ENCODE results near the gene NFX1. TPM values are rescaled to one million over a fixed set of nuclear protein-coding genes. Genes with fewer than 3 reads are reported as not detected.

Gene NFX1
- total and polyA plus RNA-seq, 9 of the 15 experiments (the other 6 are each of a cell fraction or from before 2014, with no cell fraction given) = 8.8 to 38.9 (median 26.8) TPM

DNA sequence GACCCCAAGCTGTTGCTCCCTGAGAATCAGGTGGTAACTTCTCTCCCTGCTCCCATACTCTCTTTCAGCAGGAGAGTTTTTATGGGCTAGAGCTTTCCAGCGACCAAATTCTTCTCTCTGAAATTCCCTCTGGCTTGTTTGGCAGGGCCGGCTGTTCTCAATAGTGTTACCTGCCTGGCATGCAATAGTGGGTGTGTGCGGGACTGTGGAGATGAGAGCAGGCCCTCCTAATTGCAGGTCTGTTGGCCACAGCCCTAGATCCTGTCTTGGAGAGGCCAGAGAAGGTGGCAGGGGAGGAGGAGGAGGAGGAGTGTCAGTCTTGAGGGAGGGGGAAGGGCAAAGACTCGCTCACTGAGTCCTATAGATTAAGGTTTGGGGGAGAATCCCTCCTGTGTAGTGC is 82.6 kb downstream of the NFX1 start (continued):
- TF ChIP-seq TAF15 (IDR thresholded peaks at IDR 0.05; ENCODE audit: low read depth, low read length) (no peak), SIRT6 (IDR thresholded peaks at IDR 0.05; ENCODE audit: low read depth, low read length) (no peak), U2AF1 (optimal IDR thresholded peaks at IDR 0.05; ENCODE audit: low read depth, low read length) (no peak)

DNA sequence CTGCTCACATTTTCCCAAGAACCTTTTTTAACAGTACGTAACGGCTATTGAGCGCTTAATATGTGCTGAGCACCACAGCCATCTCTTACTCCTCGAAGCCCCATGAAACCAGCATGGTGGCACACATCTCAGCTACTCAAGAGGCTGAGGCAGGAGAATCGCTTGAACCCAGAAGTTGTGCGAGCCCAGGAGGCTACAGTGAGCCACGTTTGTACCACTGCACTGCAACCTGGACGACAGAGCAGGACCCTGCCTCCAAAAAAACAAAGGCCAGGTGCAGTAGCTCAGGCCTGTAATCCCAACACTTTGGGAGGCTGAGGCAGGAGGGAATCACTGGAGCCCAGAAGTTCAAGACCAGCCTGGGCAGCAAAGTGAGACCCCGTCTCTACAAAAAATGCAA is 83.9 kb downstream of the NFX1 start:
- no peak overlapping the region for H3K4me3 ChIP-seq
- no peak for DNase-seq (ENCODE audit: extremely low read depth in 1 of 4, low spot score in 3 of 4)
- 38% methylated on average over 4 of the region's 9 CpGs for WGBS (ENCODE audit: insufficient coverage, low coverage, missing lambda C conversion rate)
- intact Hi-C loops (cut with micrococcal nuclease) = loop anchor here (2.0 kb wide), 1 partner anchor 73 kb away; the partner anchor contains the start of gene AQP3
- no peak for FAIRE-seq
- no peak overlapping the region for H3K4me2 ChIP-seq (ENCODE audit: insufficient read depth, low read length)
- H3K4me1 ChIP-seq (replicated peaks in 1 of 2; ENCODE audit: control insufficient read depth in 2 of 2, insufficient read depth in 2 of 2, low read length in 2 of 2) = peaks cover 23 to 27% of the 10 kb centered on the region in 2 experiments
- CTCF ChIA-PET (ENCODE audit: low intra/inter-chr PET ratio) = interaction anchor here (1.4 kb wide), 1 partner anchor 348 kb away, joined by 7 read pairs; no protein-coding TSS in a partner anchor
- TF ChIP-seq, protein P1, sequence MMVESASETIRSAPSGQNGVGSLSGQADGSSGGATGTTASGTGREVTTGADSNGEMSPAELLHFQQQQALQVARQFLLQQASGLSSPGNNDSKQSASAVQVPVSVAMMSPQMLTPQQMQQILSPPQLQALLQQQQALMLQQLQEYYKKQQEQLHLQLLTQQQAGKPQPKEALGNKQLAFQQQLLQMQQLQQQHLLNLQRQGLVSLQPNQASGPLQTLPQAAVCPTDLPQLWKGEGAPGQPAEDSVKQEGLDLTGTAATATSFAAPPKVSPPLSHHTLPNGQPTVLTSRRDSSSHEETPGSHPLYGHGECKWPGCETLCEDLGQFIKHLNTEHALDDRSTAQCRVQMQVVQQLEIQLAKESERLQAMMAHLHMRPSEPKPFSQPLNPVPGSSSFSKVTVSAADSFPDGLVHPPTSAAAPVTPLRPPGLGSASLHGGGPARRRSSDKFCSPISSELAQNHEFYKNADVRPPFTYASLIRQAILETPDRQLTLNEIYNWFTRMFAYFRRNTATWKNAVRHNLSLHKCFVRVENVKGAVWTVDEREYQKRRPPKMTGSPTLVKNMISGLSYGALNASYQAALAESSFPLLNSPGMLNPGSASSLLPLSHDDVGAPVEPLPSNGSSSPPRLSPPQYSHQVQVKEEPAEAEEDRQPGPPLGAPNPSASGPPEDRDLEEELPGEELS (CRISPR knock-in tag; IDR thresholded peaks at IDR 0.05; ENCODE audit: borderline replicate concordance) = no peak
- no peaks in the 10 kb centered on the region for H4K20me1 ChIP-seq (replicated peaks; ENCODE audit: control insufficient read depth, insufficient read depth, low read length)
- in situ Hi-C loops (cut with MboI) = no loop called here
- no peak for ATAC-seq
- peaks cover 24% of the 10 kb centered on the region; the same call in 2 of the 3 replicates for H3K36me3 ChIP-seq (ENCODE audit: control insufficient read depth, insufficient read depth, low read length)
- H3K9ac ChIP-seq (ENCODE audit: insufficient read depth in 1 of 2, low read depth in 2 of 2, low read length in 2 of 2) = no peak overlapping the region
- H3K9me3 ChIP-seq (replicated peaks; ENCODE audit: control insufficient read depth, insufficient read depth, low read depth, low read length) = no peaks in the 10 kb centered on the region
- no peak overlapping the region for H3K27ac ChIP-seq (ENCODE audit: extremely low read depth, low read depth, low read length)
- no peaks in the 10 kb centered on the region for H3K79me2 ChIP-seq (ENCODE audit: control insufficient read depth, insufficient read depth, low read length)
- no peaks in the 10 kb centered on the region for H3K9me1 ChIP-seq (ENCODE audit: control insufficient read depth, insufficient read depth, low read length)
- BruUV-seq (replicated peaks) = no TSS peak
- H3K27me3 ChIP-seq (ENCODE audit: control insufficient read depth in 2 of 2, insufficient read depth in 2 of 2, low read length in 2 of 2) = no peaks in the 10 kb centered on the region
- no peak overlapping the region for H2AFZ ChIP-seq (ENCODE audit: low read depth, low read length)
- POLR2A ChIA-PET = interaction anchor here (0.7 to 1.4 kb wide), 4 partner anchors 10 to 200 kb away, joined by 3 to 4 read pairs (median 3); no protein-coding TSS in a partner anchor

All from K562 (cell line).